Measurements from ENCODE around the gene CIRBP. TPM values are rescaled to one million over a fixed set of nuclear protein-coding genes. Genes with fewer than 3 reads are reported as not detected.

CIRBP gene
- total and polyA plus RNA-seq, 7 donors = 129 to 1,004 (median 602) TPM

- WGBS, 2 donors = 88% methylated on average over 12 to 13 of the region's 13 CpGs
- TF ChIP-seq POLR2AphosphoS5 (IDR thresholded peaks at IDR 0.05) (no peak), CTCF (IDR thresholded peaks at IDR 0.05) (no peak), POLR2A (IDR thresholded peaks at IDR 0.05) (no peak), EP300 (IDR thresholded peaks at IDR 0.05) (no peak)
- H3K36me3 ChIP-seq = no peaks in the 10 kb centered on the region
- intact Hi-C loops (cut with DNase I) = no loop called here
- H3K27ac ChIP-seq = no peak overlapping the region
- H3K27me3 ChIP-seq = peaks cover 9 to 54% (median 49%) of the 10 kb centered on the region in 3 donors
- no peaks in the 10 kb centered on the region for H3K9me3 ChIP-seq
- H3K4me3 ChIP-seq = no peak overlapping the region
- no peak for DNase-seq
- H3K4me1 ChIP-seq = peaks cover 0 to 11% (median 8%) of the 10 kb centered on the region in 4 donors
Measured at GRCh38 chr19:1296078-1296477, 26.9 kb downstream of the CIRBP start.

- Histone ChIP-seq H3K4me3 (no peak overlapping the region), H3K9me3 (no peaks in the 10 kb centered on the region), H3K27me3 (peaks cover 9 to 48% (median 42%) of the 10 kb centered on the region in 3 donors), H3K4me1 (peaks cover 0 to 11% (median 8%) of the 10 kb centered on the region in 4 donors), H3K36me3 (no peaks in the 10 kb centered on the region), H3K27ac (no peak overlapping the region)
- 91 to 92% methylated on average over 24 of the region's 24 CpGs for WGBS, 2 donors
- intact Hi-C loops (cut with DNase I) = no loop called here
- no peak for DNase-seq
- no peak for TF ChIP-seq POLR2AphosphoS5 (IDR thresholded peaks at IDR 0.05)
- no peak for TF ChIP-seq EP300 (IDR thresholded peaks at IDR 0.05)
Measured at GRCh38 chr19:1296575-1297271, 27.6 kb downstream of the CIRBP start.

GRCh38 chr19:1298235-1298634, 29.1 kb downstream of the CIRBP start:
- WGBS, 2 donors = 86 to 90% methylated on average over 8 of the region's 8 CpGs
- H3K4me1 ChIP-seq = peaks cover 0 to 11% (median 8%) of the 10 kb centered on the region in 4 donors
- DNase-seq = no peak
- H3K27me3 ChIP-seq = peaks cover 9 to 33% (median 27%) of the 10 kb centered on the region in 3 donors
- H3K9me3 ChIP-seq = no peaks in the 10 kb centered on the region
- no peak for TF ChIP-seq POLR2AphosphoS5 (IDR thresholded peaks at IDR 0.05)
- TF ChIP-seq EP300 (IDR thresholded peaks at IDR 0.05) = no peak
- no peak for TF ChIP-seq CTCF (IDR thresholded peaks at IDR 0.05)
- no peak for TF ChIP-seq POLR2A (IDR thresholded peaks at IDR 0.05)
- intact Hi-C loops (cut with DNase I) = no loop called here
- no peak overlapping the region for H3K4me3 ChIP-seq
- H3K27ac ChIP-seq = no peak overlapping the region
- no peaks in the 10 kb centered on the region for H3K36me3 ChIP-seq

GRCh38 chr19:1299801-1300200, 30.7 kb downstream of the CIRBP start:
- intact Hi-C loops (cut with DNase I) = no loop called here
- Histone ChIP-seq H3K27me3 (peaks cover 8 to 17% (median 12%) of the 10 kb centered on the region in 3 donors), H3K4me3 (no peak overlapping the region), H3K27ac (no peak overlapping the region), H3K9me3 (no peaks in the 10 kb centered on the region), H3K4me1 (peaks cover 0 to 11% (median 8%) of the 10 kb centered on the region in 4 donors), H3K36me3 (no peaks in the 10 kb centered on the region)
- no peak for DNase-seq
- TF ChIP-seq EP300 (IDR thresholded peaks at IDR 0.05) (no peak), CTCF (IDR thresholded peaks at IDR 0.05) (no peak)
- 83 to 88% methylated on average over 34 of the region's 34 CpGs for WGBS, 2 donors

GRCh38 chr19:1300744-1301490, 31.8 kb downstream of the CIRBP start:
- Histone ChIP-seq H3K4me1 (no peaks in the 10 kb centered on the region), H3K4me3 (no peak overlapping the region), H3K27ac (no peak overlapping the region), H3K27me3 (peaks cover 0 to 6% (median under 1%) of the 10 kb centered on the region in 3 donors), H3K36me3 (no peaks in the 10 kb centered on the region), H3K9me3 (no peaks in the 10 kb centered on the region)
- intact Hi-C loops (cut with DNase I) = no loop called here
- DNase-seq = no peak
- 85 to 87% methylated on average over 35 of the region's 35 CpGs for WGBS, 2 donors
- no peak for TF ChIP-seq POLR2A (IDR thresholded peaks at IDR 0.05)
- TF ChIP-seq POLR2AphosphoS5 (IDR thresholded peaks at IDR 0.05) = no peak
- TF ChIP-seq EP300 (IDR thresholded peaks at IDR 0.05) = no peak
- TF ChIP-seq CTCF (IDR thresholded peaks at IDR 0.05) = no peak
